Neural cell (in vitro differentiated cells): ENCODE results near the gene NACA2. TPM values are rescaled to one million over a fixed set of nuclear protein-coding genes. Genes with fewer than 3 reads are reported as not detected.

Experiments used
- H2AFZ ChIP-seq: fragments of 200-600, 300-800 bp; sonication (generic), shearing (Covaris generic); 2 replicates; pipeline ENCODE4 v1.6.0; 2014; ENCODE audit warnings: low read depth, mild to moderate bottlenecking, antibody characterized with exemption, low read length, moderate library complexity
- H3F3A ChIP-seq: fragments of 200-600 bp; shearing (Covaris generic); 2 replicates; pipeline ENCODE4 v1.6.1; 2016; ENCODE audit warnings: mild to moderate bottlenecking, moderate library complexity, mixed read lengths, antibody characterized with exemption, low read length; ENCODE audit not compliant: insufficient read depth, poor library complexity, severe bottlenecking
- H3K27ac ChIP-seq: fragments of 200-600, 300-800 bp; sonication (generic), shearing (Covaris generic); 2 replicates; pipeline ENCODE4 v1.5.1; 2014; ENCODE audit warnings: mild to moderate bottlenecking, low read length, moderate library complexity
- H3K27me3 ChIP-seq: fragments of 300-800, 200-600 bp; sonication (generic), shearing (Covaris generic); 2 replicates; pipeline ENCODE4 v1.6.0; 2014; ENCODE audit warnings: mild to moderate bottlenecking, low read depth, low read length, moderate library complexity; ENCODE audit not compliant: insufficient read depth
- H3K36me3 ChIP-seq: fragments of 300-800, 200-600 bp; sonication (generic), shearing (Covaris generic); 2 replicates; pipeline ENCODE4 v1.5.1; 2014; ENCODE audit warnings: mild to moderate bottlenecking, antibody characterized with exemption, low read length, moderate library complexity; ENCODE audit not compliant: insufficient read depth
- H3K4me2 ChIP-seq: fragments of 300-800, 200-600 bp; sonication (generic), shearing (Covaris generic); 2 replicates; pipeline ENCODE4 v1.6.0; 2014; ENCODE audit warnings: mild to moderate bottlenecking, low read length
- H3K4me3 ChIP-seq: fragments of 300-800, 200-600 bp; sonication (generic), shearing (Covaris generic); 2 replicates; pipeline ENCODE4 v1.5.1; 2014; ENCODE audit warnings: mild to moderate bottlenecking, low read length, moderate library complexity
- H3K79me2 ChIP-seq: fragments of 200-600 bp; shearing (Covaris generic); replicated peaks from 2 replicates; pipeline ENCODE4 v1.6.0; 2014; ENCODE audit warnings: mild to moderate bottlenecking, low read length, moderate library complexity; ENCODE audit not compliant: insufficient read depth
- H3K9ac ChIP-seq: fragments of 300-800, 200-600 bp; sonication (generic), shearing (Covaris generic); 2 replicates; pipeline ENCODE4 v1.6.1; 2016; ENCODE audit warnings: mild to moderate bottlenecking, low read length, mixed read lengths
- H3K9me2 ChIP-seq: fragments of 200-600 bp; shearing (Covaris generic); 2 replicates; pipeline ENCODE4 v1.6.1; 2016; ENCODE audit warnings: mild to moderate bottlenecking, low read length, mixed read lengths; ENCODE audit not compliant: insufficient read depth
- H3K9me3 ChIP-seq: fragments of 200-600, 300-800 bp; sonication (generic), shearing (Covaris generic); 2 replicates; pipeline ENCODE4 v1.6.1; 2016; ENCODE audit warnings: mild to moderate bottlenecking, mixed run types, low read length, moderate library complexity, mixed read lengths
- H4K20me1 ChIP-seq: fragments of 200-600 bp; shearing (Covaris generic); 2 replicates; pipeline ENCODE4 v1.6.1; 2016; ENCODE audit warnings: mild to moderate bottlenecking, mixed run types; ENCODE audit not compliant: insufficient read depth
- CTCF ChIP-seq: fragments of 450-650 bp; IDR thresholded peaks from 2 replicates; pipeline ENCODE4 v1.5.1; 2014; ENCODE audit warnings: antibody characterized with exemption, mild to moderate bottlenecking, moderate library complexity; ENCODE audit not compliant: poor library complexity, severe bottlenecking
- EP300 ChIP-seq: fragments of 450-650 bp; conservative IDR thresholded peaks from 2 replicates; pipeline ENCODE4 v1.6.1; 2014; ENCODE audit warnings: antibody characterized with exemption, mild to moderate bottlenecking, moderate library complexity; ENCODE audit not compliant: poor library complexity, severe bottlenecking
- EZH2 ChIP-seq: fragments of 200-600, 300-800 bp; shearing (Covaris generic), sonication (generic); IDR thresholded peaks from 2 replicates; pipeline ENCODE4 v1.6.1; 2014; ENCODE audit warnings: antibody characterized with exemption, low read length, borderline replicate concordance, mild to moderate bottlenecking; ENCODE audit not compliant: insufficient read depth, poor library complexity, severe bottlenecking
- MXI1 ChIP-seq: fragments of 450-650 bp; conservative IDR thresholded peaks from 2 replicates; pipeline ENCODE4 v1.6.1; 2014; ENCODE audit warnings: antibody characterized with exemption, mild to moderate bottlenecking; ENCODE audit not compliant: poor library complexity, severe bottlenecking
- POLR2AphosphoS5 ChIP-seq: IDR thresholded peaks from 2 replicates; pipeline ENCODE4 v1.6.1; 2012
- RAD21 ChIP-seq: fragments of 450-650 bp; conservative IDR thresholded peaks from 2 replicates; pipeline ENCODE4 v1.6.1; 2014; ENCODE audit warnings: antibody characterized with exemption, mild to moderate bottlenecking, moderate library complexity
- REST ChIP-seq: IDR thresholded peaks from 2 replicates; pipeline ENCODE4 v1.6.1; 2012; ENCODE audit warnings: borderline replicate concordance
- SMC3 ChIP-seq: fragments of 450-650 bp; conservative IDR thresholded peaks from 2 replicates; pipeline ENCODE4 v1.6.1; 2014; ENCODE audit warnings: antibody characterized with exemption, mild to moderate bottlenecking, moderate library complexity; ENCODE audit not compliant: poor library complexity
- TAF1 ChIP-seq: IDR thresholded peaks from 2 replicates; pipeline ENCODE4 v1.6.1; 2012; ENCODE audit warnings: low read depth
- polyA plus RNA-seq: library from polyadenylated mRNA; depleted of rRNA; stranded (reverse); fragments of >200 nt; gene quantifications from 2 replicates; pipeline ENCODE4 v1.2.3, GENCODE V29; 2014

Gene NACA2
- polyA plus RNA-seq, 1 donor from 2014 or later = not detected

GRCh38 chr17:61568219-61569072 is 22.6 kb downstream of the NACA2 start:
- no peak overlapping the region for H3K4me3 ChIP-seq
- no peaks in the 10 kb centered on the region for H3K36me3 ChIP-seq
- H4K20me1 ChIP-seq = no peaks in the 10 kb centered on the region
- TF ChIP-seq TAF1 (no peak), REST (no peak), EP300 (no peak), RAD21 (no peak), SMC3 (no peak), EZH2 (no peak), POLR2AphosphoS5 (no peak), CTCF (no peak), MXI1 (no peak)
- H3K4me2 ChIP-seq = no peak overlapping the region
- peaks cover 3% of the 10 kb centered on the region for H3K9me3 ChIP-seq
- no peak overlapping the region for H2AFZ ChIP-seq
- no peaks in the 10 kb centered on the region for H3K79me2 ChIP-seq
- no peaks in the 10 kb centered on the region for H3K9me2 ChIP-seq
- no peaks in the 10 kb centered on the region for H3K27me3 ChIP-seq
- H3K9ac ChIP-seq = no peak overlapping the region
- no peak overlapping the region for H3K27ac ChIP-seq
- no peaks in the 10 kb centered on the region for H3F3A ChIP-seq

- Histone ChIP-seq H3K4me2 (no peak overlapping the region), H3K4me3 (no peak overlapping the region), H4K20me1 (no peaks in the 10 kb centered on the region), H3K9ac (no peak overlapping the region), H3K9me3 (peaks cover 3% of the 10 kb centered on the region), H3K36me3 (no peaks in the 10 kb centered on the region), H2AFZ (no peak overlapping the region), H3F3A (no peaks in the 10 kb centered on the region), H3K9me2 (no peaks in the 10 kb centered on the region), H3K79me2 (no peaks in the 10 kb centered on the region), H3K27me3 (no peaks in the 10 kb centered on the region), H3K27ac (no peak overlapping the region)
- no peak for TF ChIP-seq RAD21
- TF ChIP-seq CTCF = no peak
- TF ChIP-seq EZH2 = no peak
- TF ChIP-seq TAF1 = no peak
- TF ChIP-seq EP300 = no peak
- no peak for TF ChIP-seq SMC3
- TF ChIP-seq REST = no peak
- TF ChIP-seq POLR2AphosphoS5 = no peak
- no peak for TF ChIP-seq MXI1
These were observed 23.8 kb downstream of the NACA2 start for GRCh38 chr17:61567045-61567802.
